Activated CD8-positive, alpha-beta memory T cell treated with anti-CD3 and anti-CD28 coated beads, Interleukin-2, amount 50 U/mL, for 1 hour (primary cell): Measurements from ENCODE around the gene OCA2.

Experiments used
- DNase-seq: peaks from one replicate; pipeline ENCODE4 v3.0.0-alpha.2; 2020; ENCODE audit errors: extremely low read depth

Gene OCA2

DNA sequence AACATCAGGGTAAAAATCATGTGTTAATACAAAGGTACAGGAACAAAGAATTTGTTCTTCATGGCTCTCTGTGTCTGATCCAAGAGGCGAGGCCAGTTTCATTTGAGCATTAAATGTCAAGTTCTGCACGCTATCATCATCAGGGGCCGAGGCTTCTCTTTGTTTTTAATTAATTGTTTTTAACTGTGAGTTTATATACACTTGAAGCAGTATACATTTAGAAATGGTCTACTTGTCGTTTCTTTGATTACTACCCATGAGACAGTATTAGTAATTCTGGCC is 21.2 kb upstream of the OCA2 start:
- DNase-seq: no peak

DNA sequence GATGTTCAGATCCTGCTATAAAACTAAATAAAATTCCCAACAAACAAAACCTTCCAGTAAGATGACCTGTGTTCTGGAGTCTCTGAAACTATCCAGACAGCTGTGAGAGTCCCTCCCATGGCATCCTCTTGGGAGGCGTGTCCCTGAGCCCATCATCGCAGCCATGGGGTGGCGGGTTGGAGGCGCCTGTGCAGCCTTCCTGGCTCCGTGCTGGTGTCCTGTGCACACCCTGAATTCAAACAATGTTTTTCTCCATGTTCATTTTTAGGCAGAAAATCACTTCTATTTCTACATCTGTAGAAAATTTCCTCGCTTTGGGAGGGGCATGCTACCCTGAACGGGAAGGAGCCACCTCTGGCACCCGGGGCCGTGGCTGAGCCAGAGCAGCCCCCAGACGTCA is 19.4 kb upstream of the OCA2 start:
- DNase-seq: no peak

- DNase-seq: no peak
Observed at GRCh38 chr15:28118083-28118482, 19.0 kb upstream of the OCA2 start.

GRCh38 chr15:28117432-28117990 is 18.4 kb upstream of the OCA2 start:
- DNase-seq: no peak

GRCh38 chr15:28116521-28117431 is 17.7 kb upstream of the OCA2 start:
- DNase-seq: no peak

DNA sequence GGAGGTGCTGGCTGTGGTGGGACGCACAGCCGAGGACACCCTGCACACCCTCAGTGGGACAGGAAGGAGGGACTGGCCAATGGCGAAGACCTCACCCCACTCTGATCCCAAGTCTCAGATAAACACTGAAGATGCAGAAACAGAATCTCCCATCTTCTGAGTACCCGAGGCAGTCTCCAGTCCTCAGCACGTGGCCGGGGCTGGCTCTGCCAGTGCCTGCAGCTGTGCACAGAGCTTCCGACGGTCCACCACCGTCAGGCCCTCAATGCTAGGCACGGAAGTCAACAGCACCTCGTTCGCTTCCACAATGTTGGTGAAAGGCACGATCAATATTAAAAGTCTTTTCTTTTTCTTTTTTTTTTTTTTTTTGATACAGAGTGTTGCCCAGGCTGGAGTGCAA is 16.8 kb upstream of the OCA2 start:
- no peak for DNase-seq

- DNase-seq: no peak
Observed at GRCh38 chr15:28114721-28115622, 15.9 kb upstream of the OCA2 start.

DNA sequence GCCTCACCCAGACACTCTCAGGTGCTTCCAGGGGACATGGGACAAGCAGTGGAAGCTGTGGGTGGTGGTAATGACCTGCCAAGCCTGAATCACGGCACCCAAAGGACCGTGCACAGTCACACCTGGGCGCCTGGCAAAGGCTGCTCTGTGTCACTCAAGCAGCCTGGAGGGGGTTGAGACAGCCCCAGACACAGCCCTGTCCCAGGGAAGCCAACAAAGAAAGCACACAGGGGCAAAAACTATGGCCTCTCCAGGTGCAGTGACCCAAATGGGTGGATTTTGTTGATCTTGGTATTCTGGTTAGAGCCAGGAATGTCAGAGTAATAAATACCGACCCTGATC is 15.0 kb upstream of the OCA2 start:
- no peak for DNase-seq

DNA sequence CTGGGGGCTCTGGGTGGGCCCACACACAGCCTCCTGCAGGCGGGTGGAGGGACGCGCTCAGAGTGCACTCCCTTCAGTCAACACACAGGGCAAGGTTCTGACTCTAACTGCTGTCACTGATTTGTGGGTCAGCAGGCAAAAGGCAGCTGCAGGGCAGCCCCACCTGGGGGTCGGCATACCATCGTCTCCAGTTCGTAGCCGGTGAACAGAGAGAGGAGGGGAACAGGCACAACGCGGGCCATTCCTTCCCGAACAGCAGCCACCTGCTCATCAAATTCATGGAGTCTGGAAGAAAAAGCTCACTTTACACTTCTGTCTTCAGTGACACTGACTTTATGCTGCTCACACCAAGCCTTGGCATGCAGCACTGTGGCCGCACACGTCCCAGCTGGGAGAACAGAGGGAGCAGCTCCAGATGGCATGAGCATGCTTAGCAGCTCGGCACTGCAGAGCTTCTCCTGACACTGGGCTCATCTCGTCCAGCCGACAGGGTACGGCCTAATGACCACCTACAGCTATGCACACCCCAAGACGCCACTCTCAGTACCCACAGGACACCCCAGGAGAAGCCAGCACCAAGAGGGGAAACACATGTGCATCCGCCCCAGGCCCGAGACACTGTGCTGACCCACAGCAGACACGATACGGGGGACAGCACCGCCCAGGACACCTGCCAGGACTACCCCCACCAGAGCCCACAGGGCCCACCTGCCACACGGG is 14.4 kb upstream of the OCA2 start:
- no peak for DNase-seq

GRCh38 chr15:28112962-28113361 is 13.8 kb upstream of the OCA2 start:
- no peak for DNase-seq

- DNase-seq: no peak
Observed at GRCh38 chr15:28112101-28112760, 13.1 kb upstream of the OCA2 start.

- DNase-seq: no peak
Observed at GRCh38 chr15:28111543-28111942, 12.4 kb upstream of the OCA2 start.

GRCh38 chr15:28110481-28110881 is 11.4 kb upstream of the OCA2 start:
- no peak for DNase-seq

GRCh38 chr15:28109626-28110455 is 10.7 kb upstream of the OCA2 start:
- no peak for DNase-seq

DNA sequence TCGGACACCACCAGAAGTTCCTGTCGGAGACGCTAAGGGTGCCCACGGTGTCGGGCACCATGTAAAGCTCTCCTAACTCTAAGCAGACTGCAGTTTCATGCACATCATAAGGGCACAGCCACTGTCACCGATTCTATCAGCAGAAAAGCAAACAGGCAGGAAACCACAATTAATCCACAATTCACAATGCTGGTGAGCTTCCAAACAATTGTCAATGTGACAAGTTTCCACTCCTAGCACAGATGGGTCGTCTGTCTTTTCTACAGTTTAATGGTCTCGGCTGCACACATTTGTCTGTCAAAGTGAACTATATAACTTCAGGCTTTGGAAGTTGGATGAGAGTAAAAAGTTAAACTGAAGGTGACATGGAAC is 8.8 kb upstream of the OCA2 start:
- DNase-seq: no peak

DNA sequence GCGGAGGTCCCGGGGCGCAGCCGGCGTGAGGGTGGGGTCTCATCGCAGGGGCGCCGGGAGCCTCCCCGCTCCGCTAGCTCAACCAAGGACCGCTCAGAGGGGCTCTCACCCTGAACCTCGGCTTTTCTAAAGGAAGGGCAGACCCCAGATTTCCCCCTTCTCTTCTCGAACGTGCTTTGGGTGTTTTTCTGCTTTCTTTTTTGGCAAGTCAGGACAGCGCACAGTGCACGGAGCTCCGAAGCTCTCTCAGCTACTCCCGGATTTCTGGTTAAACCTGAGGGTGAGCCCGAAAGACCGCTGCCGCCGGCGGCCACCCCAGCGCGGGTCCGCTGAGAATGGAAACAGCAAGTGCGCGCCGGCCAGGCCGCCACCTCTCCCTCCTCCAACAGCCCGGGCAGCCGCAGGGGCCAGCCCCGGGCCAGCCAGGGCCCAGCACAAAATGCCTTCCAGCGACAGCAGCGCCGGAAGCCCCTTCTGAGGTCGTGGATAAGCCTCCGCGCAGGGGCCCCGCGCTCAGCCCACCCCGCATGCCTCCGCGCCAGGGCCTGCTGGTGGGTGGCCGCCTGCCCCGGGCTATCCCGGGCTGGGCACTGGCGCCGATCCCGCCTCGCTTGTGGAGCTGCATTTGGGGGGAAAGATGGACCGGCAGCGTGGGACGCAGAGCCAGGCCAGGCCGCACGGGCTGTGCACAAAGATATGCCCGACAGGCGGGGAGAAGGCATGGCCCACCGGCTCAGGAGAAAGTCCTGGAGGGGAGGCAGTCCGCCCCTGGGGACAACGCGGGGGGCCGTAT is 8.2 kb upstream of the OCA2 start:
- no peak for DNase-seq

GRCh38 chr15:28106294-28107110 is 7.4 kb upstream of the OCA2 start:
- no peak for DNase-seq

DNA sequence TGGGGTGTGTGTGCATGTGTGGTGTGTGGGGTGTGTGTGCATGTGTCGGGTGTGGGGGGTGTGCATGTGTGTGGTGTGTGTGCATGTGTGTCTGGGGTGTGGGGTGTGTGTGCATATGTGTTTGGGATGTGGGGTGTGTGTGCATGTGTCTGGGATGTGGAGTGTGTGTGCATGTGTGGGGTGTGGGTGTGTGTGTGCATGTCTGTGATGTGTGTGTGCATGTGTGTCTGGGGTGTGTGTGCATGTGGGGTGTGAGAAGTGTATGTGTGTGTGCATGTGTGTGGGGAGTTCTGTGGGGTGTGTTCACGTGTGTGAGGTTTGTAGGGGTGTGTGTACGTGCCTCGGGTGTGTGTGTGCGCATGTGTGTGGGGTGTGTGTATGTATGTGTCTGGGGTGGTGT is 6.7 kb upstream of the OCA2 start:
- no peak for DNase-seq

GRCh38 chr15:28105224-28105791 is 6.2 kb upstream of the OCA2 start:
- no peak for DNase-seq
